Hematopoietic multipotent progenitor cell treated with erythropoietin and hydrocortisone succinate and interleukin-3 and kit ligand, for 15 days (in vitro differentiated cells): ENCODE results near the gene REEP3.

Experiments used
- DNase-seq: peaks from one replicate; pipeline ENCODE4 v3.0.0-alpha.2; 2015; ENCODE audit warnings: low spot score

REEP3 gene

GRCh38 chr10:63588436-63589167 lies 67.4 kb downstream of the REEP3 start:
- no peak for DNase-seq

DNA sequence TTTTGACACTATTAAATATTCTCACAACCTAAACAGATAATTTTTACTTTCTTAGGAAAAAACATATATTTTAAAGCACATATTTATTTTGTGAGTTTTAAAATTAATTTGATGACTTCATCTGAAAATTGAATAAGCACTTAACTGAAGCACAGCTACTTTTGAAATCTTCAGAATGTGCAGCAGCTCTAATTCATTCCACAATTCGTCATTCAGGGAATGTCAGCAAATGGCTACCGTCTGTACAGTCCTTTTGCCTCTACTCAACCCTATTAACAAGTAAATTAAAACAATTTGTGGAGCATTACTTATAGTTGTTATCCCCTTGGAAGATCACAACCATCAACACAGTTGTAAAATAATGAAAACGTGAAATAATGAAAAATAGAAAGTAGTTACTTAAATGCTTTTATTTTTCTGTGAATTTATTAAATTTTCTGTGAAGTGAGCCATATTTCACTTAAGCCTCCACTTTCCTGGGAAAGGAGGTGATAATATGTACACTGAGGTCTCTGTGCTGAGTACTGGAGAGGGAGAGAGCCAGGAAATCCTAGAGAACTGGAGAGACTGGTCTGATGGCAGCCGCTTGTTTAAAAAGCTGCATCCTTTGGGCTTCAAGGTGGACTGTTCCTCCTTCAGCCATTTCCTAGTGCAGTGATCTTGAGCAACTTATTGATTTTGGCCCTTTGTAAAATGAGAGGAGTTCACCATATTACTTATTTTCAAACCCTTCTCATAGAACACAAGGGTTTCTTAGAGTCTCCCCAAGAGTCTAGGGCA lies 70.6 kb downstream of the REEP3 start:
- DNase-seq, result no peak

DNA sequence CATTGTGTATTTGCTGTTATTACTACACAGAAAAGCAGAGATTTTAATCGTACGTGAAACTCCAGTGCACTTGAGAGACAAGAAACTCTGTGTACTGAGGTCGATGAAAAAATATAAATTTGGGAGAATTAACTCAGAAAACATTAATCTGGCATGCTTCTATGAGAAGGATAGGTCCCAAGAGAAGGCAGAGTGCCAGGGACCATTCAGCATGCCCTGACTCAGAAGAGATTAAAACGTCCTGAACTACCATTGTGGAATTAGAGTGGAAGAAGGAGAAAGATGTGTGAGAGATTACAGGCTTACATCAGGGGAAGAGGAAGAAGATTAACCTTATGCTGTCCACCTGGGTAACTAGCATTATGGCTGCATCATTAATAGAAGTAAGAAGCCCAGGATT lies 72.4 kb downstream of the REEP3 start:
- DNase-seq, result no peak

GRCh38 chr10:63595072-63595471 lies 73.9 kb downstream of the REEP3 start:
- no peak for DNase-seq

DNA sequence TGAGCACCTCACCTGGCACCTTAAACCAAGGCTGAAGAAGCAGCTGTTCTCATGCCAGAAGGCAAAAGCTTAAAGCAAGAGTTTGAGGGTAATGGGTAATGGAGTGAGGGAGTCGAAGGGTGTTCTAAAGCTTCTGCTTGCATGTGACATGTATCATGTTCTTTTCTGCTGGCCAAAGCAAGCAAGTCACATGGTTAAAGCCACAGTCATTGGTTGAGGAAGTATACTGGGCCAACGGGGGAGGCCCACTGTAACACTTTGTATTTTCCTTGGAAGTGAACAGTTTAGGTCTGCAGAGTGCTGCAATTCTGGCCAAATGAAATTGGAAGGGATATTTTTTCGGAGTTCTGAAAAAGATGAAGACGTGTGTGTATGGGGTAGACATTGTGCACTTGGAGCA lies 75.7 kb downstream of the REEP3 start:
- DNase-seq, result no peak

GRCh38 chr10:63600540-63600939 lies 79.3 kb downstream of the REEP3 start:
- no peak for DNase-seq

- DNase-seq, result no peak
Measured at GRCh38 chr10:63603709-63604445, 82.7 kb downstream of the REEP3 start.

DNA sequence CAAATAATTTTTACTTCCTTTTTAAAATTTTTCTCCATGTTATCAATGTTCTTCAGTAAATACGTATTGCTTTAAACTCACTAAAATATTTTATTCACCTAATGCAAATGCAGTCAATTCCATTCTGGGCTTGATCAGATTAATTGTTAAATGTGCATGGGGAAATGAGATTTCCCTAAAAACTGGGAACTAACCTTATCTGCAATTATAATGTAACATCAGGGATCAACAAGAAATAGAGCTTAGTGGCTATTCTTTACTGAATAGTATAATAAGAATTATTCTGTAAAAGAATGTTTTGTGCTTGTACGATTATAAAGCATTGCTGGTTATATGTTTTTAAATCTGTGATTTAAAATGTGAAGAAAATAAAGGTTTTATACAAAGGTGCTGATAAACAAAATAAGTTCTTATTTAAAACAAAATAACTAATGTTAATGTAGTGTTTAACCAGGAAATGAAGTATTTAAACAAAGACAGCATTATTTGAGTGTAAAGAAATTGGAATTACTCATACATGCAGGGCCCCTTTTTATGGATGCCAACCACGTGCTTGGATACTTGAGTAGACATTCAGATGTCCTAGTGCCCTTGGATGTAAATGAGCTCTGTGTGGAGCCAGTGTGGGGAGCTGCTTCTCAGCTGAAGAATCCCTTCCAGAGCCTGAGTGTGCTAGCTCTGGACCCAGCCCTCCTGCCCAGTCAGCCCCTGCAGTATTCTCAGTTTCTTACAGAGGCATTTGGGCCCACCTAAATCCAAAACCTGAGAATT lies 84.2 kb downstream of the REEP3 start:
- no peak for DNase-seq

GRCh38 chr10:63608511-63608910 lies 87.3 kb downstream of the REEP3 start:
- DNase-seq, result no peak

DNA sequence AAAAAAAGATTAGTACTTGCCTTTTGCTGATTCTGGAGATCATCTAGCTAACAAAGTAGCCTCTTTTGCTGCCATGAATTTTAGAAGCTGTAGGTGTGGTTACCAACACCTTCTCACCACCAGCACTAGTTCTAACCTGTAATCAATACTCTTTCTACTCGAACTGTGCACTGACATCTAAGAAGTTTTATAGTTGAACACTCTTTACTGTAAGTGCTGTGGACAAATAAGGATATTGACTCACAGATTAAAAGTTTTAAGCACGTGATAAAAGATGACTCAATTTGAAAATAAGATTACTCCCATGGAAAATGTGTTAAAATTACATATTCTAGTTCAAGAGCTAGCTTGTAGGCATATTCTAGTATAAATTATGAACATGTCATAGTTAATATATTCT lies 89.9 kb downstream of the REEP3 start:
- DNase-seq, result no peak

GRCh38 chr10:63614371-63614891 lies 93.2 kb downstream of the REEP3 start:
- no peak for DNase-seq

DNA sequence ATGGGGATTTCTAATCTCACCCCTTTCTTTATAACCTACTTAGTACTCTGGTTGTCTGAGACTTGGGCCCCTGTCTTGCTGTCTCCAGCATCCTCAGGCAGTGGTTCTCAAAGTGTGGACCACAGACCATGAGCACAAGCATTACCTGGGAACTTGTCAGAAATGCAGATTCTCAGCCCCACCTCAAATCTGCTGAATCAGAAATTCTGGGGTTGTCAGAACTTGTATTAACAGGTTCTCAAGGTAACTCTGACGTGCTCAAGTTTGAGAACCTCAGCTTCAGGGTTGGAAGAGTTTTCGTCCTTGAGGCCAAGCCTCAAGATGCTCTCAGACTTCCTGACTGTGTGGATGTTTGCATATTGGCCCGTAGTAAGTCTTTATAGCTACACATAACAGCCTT lies 97.4 kb downstream of the REEP3 start:
- no peak for DNase-seq

DNA sequence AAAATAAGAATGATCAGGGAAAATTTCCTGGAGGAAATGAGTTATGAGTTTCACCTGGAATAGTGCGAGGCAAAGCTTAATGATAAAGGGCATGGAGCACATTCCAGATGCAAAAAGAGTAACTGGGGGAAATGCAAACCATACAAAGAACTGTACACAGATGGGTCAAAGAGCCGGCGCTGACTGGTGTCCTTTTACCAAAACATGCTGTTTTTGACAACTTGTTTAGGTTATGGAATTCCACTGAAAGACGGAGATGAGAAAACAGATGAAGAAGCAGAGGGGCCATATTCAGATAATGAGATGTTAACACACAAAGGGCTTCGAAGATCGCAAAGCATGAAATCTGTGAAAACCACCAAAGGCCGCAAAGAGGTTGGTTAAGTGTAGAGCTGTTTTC lies 98.2 kb downstream of the REEP3 start:
- no peak for DNase-seq

DNA sequence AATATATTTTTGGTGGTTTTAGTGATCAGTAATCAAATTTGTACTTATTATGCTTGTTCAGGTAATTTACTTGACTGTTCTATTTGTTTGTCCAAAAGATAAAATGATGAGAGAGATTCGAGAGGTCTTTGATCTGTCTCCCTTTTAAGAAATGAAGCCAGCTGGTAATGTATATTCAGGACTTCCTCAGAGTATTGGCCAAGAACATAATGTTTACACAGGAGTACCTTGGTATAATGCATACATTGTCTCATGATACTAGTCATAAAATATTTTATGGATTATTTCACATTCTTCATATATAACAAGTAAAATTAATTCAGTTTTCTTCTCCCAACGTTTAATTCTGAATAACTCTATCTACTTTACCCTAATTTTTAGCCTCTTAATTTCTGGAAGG lies 100.9 kb downstream of the REEP3 start:
- DNase-seq, result no peak

GRCh38 chr10:63624701-63625100 lies 103.5 kb downstream of the REEP3 start:
- no peak for DNase-seq

GRCh38 chr10:63627396-63627795 lies 106.2 kb downstream of the REEP3 start:
- no peak for DNase-seq

DNA sequence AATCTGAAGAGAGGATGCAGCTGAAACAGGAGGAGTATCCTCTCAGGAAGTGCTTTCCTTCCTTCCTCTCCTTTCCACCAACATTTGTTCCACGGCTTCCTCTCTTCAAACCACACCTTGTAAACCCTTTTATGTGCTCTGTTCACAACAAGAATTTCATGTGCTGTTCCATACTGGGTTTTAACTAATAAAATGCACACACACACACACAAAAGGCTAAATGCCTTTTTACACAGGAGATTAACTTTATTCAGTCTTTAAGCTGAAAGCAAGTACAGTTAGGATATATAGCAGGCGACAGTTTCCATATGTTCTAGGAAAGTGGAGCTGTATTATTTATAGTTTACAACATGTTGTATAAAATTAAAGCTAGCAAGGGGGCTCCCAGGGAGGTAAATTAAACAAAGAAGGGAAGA lies 106.7 kb downstream of the REEP3 start:
- DNase-seq, result no peak

DNA sequence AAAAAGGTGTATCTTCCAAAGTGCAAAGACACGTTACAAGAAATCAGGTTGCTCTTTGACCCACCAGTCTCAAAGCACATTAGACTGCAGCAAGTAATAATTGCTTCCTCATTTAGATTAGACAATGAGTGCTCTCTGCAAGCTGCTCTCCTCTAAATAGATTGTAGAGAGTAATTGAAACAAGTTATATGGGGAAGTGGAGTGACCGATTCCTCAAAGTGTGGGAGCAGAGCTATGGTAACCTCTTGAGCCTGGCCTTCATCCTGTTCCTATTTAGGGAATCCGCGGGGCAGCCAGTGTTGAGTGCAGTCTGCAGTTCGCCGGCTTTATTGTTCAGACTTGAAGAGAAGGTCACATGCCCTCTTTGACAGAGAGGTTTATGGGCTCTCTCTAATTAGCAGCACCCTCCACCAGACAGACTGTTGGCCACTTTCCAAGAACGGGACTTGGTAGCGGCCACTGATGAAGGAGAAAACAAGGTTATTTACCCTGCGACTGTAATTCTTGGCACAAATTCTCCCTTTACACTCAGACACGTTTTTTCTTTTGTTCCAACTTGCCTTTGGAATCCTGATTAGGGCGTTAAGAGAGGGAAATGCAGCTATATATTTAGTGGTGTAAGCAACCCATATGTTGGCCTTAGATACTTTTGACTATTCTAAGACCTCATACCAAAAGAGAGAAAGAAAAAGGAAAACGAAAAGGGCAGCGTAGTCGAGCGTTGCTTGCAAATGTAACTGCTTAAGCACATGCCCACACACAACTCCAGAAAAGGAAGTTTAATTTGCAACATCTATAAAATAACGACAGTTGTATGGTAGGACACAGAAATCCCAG lies 107.5 kb downstream of the REEP3 start:
- peak; percentile 41 for DNase-seq

DNA sequence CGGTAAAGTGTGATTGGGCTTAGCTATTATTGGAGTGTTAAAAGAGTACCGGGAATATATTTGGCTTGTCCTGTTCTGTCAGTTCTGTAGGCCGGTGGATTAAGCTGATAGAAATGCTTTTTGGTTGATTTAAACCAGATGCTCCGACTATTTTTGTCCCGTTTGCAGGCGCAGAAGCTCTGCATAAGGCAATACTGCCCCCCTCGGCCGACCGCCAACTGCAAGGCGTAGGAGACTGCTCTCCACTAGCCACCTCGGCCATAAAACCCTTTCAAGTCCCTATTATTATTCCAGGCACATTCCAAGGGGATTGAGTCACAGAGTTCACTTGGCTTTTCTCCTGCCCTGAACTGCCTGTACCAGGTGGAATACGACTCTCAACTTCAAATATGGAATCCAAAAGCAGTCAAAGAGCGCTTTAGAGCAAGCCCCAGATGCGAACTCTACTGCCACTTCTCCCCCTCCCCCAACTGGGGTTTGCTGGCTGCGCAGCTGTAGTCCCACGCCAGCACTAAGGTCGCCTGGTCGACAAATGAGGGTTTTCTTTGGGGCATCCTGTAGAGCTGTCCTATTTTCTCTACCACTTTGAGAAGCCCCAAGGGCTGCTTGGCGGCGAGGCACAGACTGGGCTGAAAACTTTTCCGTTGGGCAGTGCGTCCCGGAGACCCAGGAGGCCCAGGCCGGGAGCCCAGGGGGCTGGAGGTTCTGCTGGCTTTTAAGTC lies 108.3 kb downstream of the REEP3 start:
- DNase-seq, result peak; percentile 79
